HUES6 (cell line): ENCODE measurements around the gene RELL2.

ENCODE experiments used
- H3K27ac ChIP-seq: 2 replicates; pipeline ENCODE4 v1.7.0; 2013; ENCODE audit warnings: low read depth, mild to moderate bottlenecking, low read length, inconsistent platforms
- H3K27me3 ChIP-seq: 2 replicates; pipeline ENCODE4 v1.6.1; 2013; ENCODE audit warnings: low read length; ENCODE audit not compliant: control insufficient read depth, insufficient read depth
- H3K36me3 ChIP-seq: 2 replicates; pipeline ENCODE4 v1.6.1; 2013; ENCODE audit warnings: low read length; ENCODE audit not compliant: control insufficient read depth, insufficient read depth
- H3K4me1 ChIP-seq: 2 replicates; pipeline ENCODE4 v1.6.1; 2013; ENCODE audit warnings: low read length; ENCODE audit not compliant: control insufficient read depth, insufficient read depth
- H3K4me3 ChIP-seq: 2 replicates; pipeline ENCODE4 v1.5.1; 2013; ENCODE audit warnings: low read depth, low read length
- H3K9ac ChIP-seq: one replicate; pipeline ENCODE4 v1.6.1; 2013; ENCODE audit warnings: mild to moderate bottlenecking, low read length
- H3K9me3 ChIP-seq: 2 replicates; pipeline ENCODE4 v1.6.1; 2013; ENCODE audit warnings: low read depth, low read length; ENCODE audit not compliant: control insufficient read depth, insufficient read depth

The RELL2 gene

DNA sequence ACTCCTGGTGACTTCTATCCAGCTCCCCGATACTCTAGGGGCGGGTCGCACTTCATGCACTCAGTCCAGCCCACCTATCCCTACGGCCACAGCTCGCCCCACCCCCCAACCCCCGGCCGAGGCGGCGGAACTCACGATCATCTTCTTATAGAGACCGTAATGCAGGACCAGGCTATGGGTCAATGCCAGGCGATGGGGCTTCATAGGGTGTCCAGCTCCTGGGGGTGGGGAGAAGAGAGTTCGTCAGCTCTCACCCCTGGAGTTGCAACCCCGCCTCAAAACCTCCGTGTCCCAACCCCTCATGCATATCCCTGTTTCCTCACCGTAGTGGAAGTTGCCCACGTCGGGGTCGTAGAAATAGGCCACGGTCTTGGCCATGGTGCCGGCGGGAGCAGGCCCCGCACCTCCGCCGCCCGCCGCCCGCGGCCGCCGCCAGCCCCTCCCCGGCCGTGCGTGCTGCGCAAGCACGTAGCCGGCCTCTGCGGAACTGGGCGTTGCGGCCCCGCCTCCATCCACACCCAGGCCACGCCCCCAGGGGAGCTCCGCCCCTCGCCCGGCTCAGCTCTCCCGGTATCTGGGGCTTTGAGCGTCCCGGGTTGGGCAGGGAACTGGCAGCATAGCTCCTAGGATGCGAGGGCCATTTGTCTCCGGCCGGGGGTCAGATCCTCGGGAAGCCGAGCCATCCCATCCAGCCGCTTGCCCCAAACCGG is at the start of gene RELL2, which contains the start of gene HDAC3:
TSS of gene RELL2 (plus strand) at position 585 of the 710 bp plus-strand sequence. CDS start 1,229 bp downstream, outside the sequence.
TSS of gene HDAC3 (minus strand) at position 437 of the 710 bp plus-strand sequence. CDS start at position 378, 59 bp downstream.
- peak within 1 kb of the TSS; percentile 91 for H3K4me3 ChIP-seq
- peaks cover 13% of the 10 kb centered on the region for H3K4me1 ChIP-seq
- H3K9ac ChIP-seq, result peak within 1 kb of the TSS; percentile 91
- peak within 1 kb of the TSS; percentile 38; the same call in 1 of the 2 replicates for H3K27ac ChIP-seq
- peaks cover 10% of the 10 kb centered on the region for H3K36me3 ChIP-seq
- H3K9me3 ChIP-seq, result no peaks in the 10 kb centered on the region
- peaks cover 10% of the 10 kb centered on the region; the same call in 1 of the 2 replicates for H3K27me3 ChIP-seq

GRCh38 chr5:141590127-141590526 is 46.7 kb upstream of the RELL2 start:
- H3K36me3 ChIP-seq, result peaks cover 32% of the 10 kb centered on the region
- H3K9ac ChIP-seq, result no peak overlapping the region
- H3K9me3 ChIP-seq, result no peaks in the 10 kb centered on the region
- H3K27me3 ChIP-seq, result no peaks in the 10 kb centered on the region
- no peak overlapping the region for H3K27ac ChIP-seq
- no peaks in the 10 kb centered on the region for H3K4me1 ChIP-seq
- no peak overlapping the region for H3K4me3 ChIP-seq

DNA sequence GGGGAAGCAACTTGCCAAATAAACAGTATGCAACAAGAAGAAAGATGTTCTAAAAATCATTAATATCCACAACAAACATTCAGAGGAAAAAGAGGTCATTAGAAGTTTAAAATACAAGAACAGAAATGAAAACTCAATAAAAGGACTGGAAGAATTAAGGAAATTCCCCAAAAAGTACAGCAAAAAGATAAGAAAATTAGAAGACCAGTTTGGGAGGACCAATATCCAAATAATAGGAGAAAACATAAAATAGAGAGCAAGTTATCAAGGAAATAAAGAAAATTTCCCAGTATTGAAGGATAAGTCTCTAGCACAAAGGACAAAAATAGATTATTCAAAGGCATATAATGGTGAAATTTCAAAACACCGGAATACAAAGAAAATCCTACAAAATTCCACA is 39.9 kb upstream of the RELL2 start:
- Histone ChIP-seq H3K27ac (no peak overlapping the region), H3K27me3 (no peaks in the 10 kb centered on the region), H3K9ac (no peak overlapping the region), H3K9me3 (no peaks in the 10 kb centered on the region), H3K4me3 (no peak overlapping the region), H3K36me3 (peaks cover 4% of the 10 kb centered on the region; the same call in 1 of the 2 replicates), H3K4me1 (no peaks in the 10 kb centered on the region)

GRCh38 chr5:141597394-141597793 is 39.4 kb upstream of the RELL2 start:
- no peak overlapping the region for H3K27ac ChIP-seq
- no peak overlapping the region for H3K9ac ChIP-seq
- H3K27me3 ChIP-seq, result no peaks in the 10 kb centered on the region
- H3K4me1 ChIP-seq, result no peaks in the 10 kb centered on the region
- no peak overlapping the region for H3K4me3 ChIP-seq
- H3K36me3 ChIP-seq, result peaks cover 4% of the 10 kb centered on the region; the same call in 1 of the 2 replicates
- H3K9me3 ChIP-seq, result no peaks in the 10 kb centered on the region

DNA sequence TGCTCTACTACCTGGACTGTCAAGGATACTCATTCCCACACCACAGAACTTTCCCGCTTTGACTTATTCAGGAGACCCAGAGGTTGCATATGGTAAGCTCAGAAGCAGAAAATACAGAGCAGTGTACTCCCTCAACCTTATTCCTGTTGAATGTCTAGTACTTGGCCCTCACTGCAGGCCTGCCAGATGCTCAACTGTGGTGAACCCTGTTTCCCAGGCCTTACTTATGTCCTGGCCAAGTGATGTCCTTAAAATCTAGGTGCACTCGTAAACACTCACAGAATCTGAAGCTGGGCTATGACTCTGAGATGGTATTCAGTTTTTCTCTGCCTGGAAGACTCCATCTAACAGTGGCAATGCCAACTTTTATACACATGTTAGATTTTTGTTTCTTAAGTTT is 39.0 kb upstream of the RELL2 start:
- H3K27ac ChIP-seq, result no peak overlapping the region
- no peaks in the 10 kb centered on the region for H3K27me3 ChIP-seq
- no peaks in the 10 kb centered on the region for H3K4me1 ChIP-seq
- H3K36me3 ChIP-seq, result peaks cover 4% of the 10 kb centered on the region; the same call in 1 of the 2 replicates
- H3K9me3 ChIP-seq, result no peaks in the 10 kb centered on the region
- no peak overlapping the region for H3K4me3 ChIP-seq
- no peak overlapping the region for H3K9ac ChIP-seq

GRCh38 chr5:141598391-141599345 is 38.1 kb upstream of the RELL2 start:
- Histone ChIP-seq H3K4me1 (no peaks in the 10 kb centered on the region), H3K9ac (no peak overlapping the region), H3K4me3 (no peak overlapping the region), H3K9me3 (no peaks in the 10 kb centered on the region), H3K27ac (no peak overlapping the region), H3K36me3 (peaks cover 4% of the 10 kb centered on the region; the same call in 1 of the 2 replicates), H3K27me3 (no peaks in the 10 kb centered on the region)

DNA sequence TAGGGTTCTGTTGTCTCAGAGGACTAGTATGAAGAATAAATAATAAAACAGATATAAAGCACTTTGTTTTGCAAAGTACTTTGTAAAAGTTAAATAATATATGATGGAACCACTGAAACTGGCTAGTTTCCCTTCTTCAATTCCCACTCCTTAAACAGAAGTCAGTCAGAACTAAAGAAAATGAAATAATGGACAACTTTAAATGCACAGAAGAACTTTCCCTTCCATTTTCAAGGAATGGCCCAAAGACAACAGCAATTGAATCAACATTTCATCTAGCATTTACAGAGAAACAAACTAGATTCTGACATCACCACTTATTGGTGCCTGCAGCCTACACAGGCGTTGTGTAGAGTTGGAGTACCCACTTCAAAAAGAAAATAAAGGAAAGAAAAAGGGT is 34.2 kb upstream of the RELL2 start:
- H3K4me1 ChIP-seq, result peaks cover 5% of the 10 kb centered on the region; the same call in 1 of the 2 replicates
- no peak overlapping the region for H3K9ac ChIP-seq
- no peaks in the 10 kb centered on the region for H3K27me3 ChIP-seq
- H3K36me3 ChIP-seq, result no peaks in the 10 kb centered on the region
- H3K4me3 ChIP-seq, result no peak overlapping the region
- H3K9me3 ChIP-seq, result no peaks in the 10 kb centered on the region
- no peak overlapping the region for H3K27ac ChIP-seq

DNA sequence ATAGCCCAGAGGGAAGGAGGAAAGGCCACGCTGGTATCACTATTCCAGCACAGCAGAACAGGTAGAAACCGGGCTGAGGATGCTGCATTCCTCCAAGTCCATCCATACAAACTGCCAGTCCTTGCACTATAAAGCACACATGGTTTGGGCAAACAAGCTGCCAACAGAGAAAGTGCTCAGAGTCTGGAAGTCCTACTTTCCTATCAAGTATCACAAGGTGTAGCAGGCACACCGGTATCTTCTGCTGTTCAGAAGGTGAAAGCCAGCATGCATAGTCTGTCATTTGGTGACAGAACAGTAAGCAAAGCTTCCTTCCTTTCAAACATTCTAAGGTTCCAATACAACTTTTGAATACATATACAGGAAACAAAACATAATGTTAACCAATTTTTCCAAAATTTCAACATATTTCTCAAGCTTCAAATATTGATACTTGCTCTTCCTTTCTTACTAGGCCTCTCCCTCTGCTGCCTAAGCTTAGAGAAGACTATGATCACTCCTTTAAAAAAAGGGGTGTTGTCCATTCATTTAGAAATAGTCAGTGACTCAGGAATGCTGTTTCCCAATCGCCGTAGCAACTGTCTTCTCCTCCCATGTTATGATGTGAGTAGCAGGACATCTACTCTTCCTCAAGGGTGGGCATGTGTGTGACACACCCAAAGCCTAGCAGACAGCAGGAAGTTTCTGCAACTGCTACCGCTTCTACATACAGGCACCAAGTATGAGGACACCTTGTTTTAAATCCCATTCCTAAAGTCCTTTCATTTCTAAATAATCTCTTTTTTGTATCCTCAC is 32.7 kb upstream of the RELL2 start:
- no peak overlapping the region for H3K9ac ChIP-seq
- H3K36me3 ChIP-seq, result no peaks in the 10 kb centered on the region
- H3K27ac ChIP-seq, result no peak overlapping the region
- no peaks in the 10 kb centered on the region for H3K27me3 ChIP-seq
- H3K9me3 ChIP-seq, result no peaks in the 10 kb centered on the region
- no peak overlapping the region for H3K4me3 ChIP-seq
- peaks cover 5% of the 10 kb centered on the region; the same call in 1 of the 2 replicates for H3K4me1 ChIP-seq

DNA sequence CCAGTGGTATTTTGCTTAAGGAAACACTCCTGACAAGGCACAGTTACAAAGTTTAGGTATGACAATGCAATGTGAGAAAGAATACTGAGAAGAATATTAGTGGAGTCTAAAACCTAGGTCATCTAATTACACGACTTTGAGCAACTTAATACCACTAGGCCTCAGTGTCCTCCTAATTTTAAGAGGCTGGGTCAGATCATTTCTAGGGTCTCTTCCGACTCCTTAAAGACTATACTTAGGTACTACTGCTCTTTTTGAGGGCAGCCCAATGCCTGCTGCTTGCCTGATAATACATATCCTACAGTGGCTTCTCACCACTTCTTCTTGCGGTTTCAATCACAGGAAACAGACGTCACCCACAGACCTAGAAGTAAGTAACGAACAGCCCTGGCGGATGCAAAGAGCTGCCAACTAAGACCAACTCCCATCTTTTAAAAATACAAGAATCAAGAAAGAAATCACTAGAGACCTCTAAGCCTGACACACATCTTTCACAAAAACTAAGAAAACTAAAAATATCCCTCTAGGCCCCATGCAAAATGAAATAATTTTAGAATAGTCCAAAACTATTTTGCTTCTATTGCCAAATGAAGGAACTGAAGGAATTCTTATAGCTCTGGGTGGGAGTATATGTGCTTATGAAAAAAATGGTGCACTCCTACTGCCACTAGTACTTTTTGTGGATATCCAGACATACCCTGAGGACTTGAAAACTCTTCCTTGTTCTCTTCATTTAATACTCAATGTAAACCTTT is 31.1 kb upstream of the RELL2 start:
- H3K36me3 ChIP-seq, result no peaks in the 10 kb centered on the region
- no peak overlapping the region for H3K9ac ChIP-seq
- no peak overlapping the region for H3K4me3 ChIP-seq
- peaks cover 5% of the 10 kb centered on the region; the same call in 1 of the 2 replicates for H3K4me1 ChIP-seq
- no peaks in the 10 kb centered on the region for H3K27me3 ChIP-seq
- H3K27ac ChIP-seq, result no peak overlapping the region
- H3K9me3 ChIP-seq, result no peaks in the 10 kb centered on the region

GRCh38 chr5:141608046-141608445 is 28.8 kb upstream of the RELL2 start:
- Histone ChIP-seq H3K9ac (no peak overlapping the region), H3K4me3 (no peak overlapping the region), H3K27ac (no peak overlapping the region), H3K9me3 (no peaks in the 10 kb centered on the region), H3K27me3 (no peaks in the 10 kb centered on the region), H3K36me3 (no peaks in the 10 kb centered on the region), H3K4me1 (peaks cover 7% of the 10 kb centered on the region)
